ENCODE results near the gene KCNQ5.

Gene KCNQ5

DNA sequence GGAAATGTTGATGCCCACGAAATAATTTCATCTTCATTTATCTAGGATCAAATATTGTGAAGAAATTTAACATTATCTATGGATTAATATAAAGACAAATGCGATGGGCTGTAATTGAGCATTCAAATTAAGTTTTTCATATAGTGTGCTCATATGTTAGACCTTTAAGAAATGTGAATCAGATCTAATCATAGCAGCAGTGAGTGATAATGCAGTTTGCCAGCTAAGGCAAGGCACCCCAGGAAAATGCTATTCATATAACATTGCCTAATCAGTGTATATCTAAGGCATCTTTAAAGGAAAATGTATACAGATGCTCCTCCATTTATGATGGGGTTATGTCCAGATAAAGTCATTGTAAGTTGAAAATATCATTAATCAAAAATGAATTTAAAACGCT lies 135.2 kb downstream of the KCNQ5 start:
- Histone ChIP-seq H3K27me3 (ENCODE audit: low read depth) (no peaks in the 10 kb centered on the region), H3K4me1 (no peaks in the 10 kb centered on the region), H3K36me3 (replicated peaks) (no peaks in the 10 kb centered on the region), H3K9me3 (no peaks in the 10 kb centered on the region), H3K4me3 (no peak overlapping the region)
- DNase-seq (ENCODE audit: low spot score in 2 of 2): no peak
- in situ Hi-C loops (cut with MboI; ENCODE audit: low sequenced_read_pairs): no loop called here

- Histone ChIP-seq H3K9me3 (no peaks in the 10 kb centered on the region), H3K4me3 (no peak overlapping the region), H3K36me3 (replicated peaks) (no peaks in the 10 kb centered on the region), H3K27me3 (ENCODE audit: low read depth) (no peaks in the 10 kb centered on the region), H3K4me1 (no peaks in the 10 kb centered on the region)
- in situ Hi-C loops (cut with MboI; ENCODE audit: low sequenced_read_pairs): no loop called here
- DNase-seq (ENCODE audit: low spot score in 2 of 2): no peak
Measured at GRCh38 chr6:72757926-72758325, 136.1 kb downstream of the KCNQ5 start.

DNA sequence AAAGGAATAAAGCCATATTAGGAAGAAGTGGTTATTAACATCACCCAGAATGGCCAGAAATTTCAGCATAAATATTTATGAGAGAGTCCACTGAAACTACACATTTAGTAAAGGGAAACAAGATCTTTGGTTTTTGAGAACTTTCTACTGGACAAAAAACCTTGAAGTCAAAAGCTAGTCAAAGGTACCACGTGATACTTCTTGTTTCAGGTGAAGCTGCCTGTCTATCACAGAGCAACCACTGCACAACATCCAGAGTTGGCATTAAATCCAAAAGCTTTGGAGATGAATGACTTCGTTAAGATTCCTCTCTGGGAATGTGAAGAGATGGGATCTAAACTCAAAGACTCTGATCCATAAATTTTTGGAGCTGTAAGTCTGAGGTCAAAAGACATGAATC lies 137.0 kb downstream of the KCNQ5 start:
- Histone ChIP-seq H3K36me3 (replicated peaks) (no peaks in the 10 kb centered on the region), H3K4me3 (no peak overlapping the region), H3K27me3 (ENCODE audit: low read depth) (no peaks in the 10 kb centered on the region), H3K4me1 (no peaks in the 10 kb centered on the region), H3K9me3 (no peaks in the 10 kb centered on the region)
- in situ Hi-C loops (cut with MboI; ENCODE audit: low sequenced_read_pairs): no loop called here
- no peak for DNase-seq (ENCODE audit: low spot score in 2 of 2)

DNA sequence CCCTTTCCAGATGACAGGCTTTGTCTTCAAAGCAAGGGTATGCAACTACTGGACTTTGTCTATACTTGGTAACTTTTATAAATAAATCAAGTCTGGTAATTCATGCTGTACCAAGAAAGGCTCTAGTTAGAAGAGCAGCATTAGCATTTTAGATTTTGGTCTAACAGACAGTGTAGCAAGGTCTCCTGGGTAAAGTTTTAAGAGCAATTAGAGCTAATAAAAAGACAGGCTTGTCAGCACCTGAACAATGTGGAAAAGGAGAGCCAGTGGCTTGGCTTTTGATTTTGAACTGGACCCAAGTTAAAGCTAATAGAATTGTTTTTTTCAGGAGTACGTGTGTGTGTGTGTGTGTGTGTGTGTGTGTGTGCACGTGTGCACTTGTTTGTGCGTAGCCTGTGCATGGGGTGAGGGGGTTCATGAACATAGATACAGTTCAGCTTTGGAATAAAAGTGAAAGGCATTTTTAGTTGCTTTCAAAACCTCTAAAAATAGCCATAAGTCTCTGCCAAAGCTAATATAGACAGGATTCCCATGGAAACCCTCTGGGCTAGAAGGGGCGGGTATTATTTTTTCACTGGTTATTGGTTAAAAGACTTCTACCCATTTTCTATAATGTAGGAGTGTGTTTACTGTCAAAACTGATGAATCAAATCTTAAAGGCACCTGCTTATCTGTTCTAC lies 138.4 kb downstream of the KCNQ5 start:
- no peaks in the 10 kb centered on the region for H3K4me1 ChIP-seq
- in situ Hi-C loops (cut with MboI; ENCODE audit: low sequenced_read_pairs): no loop called here
- no peak for DNase-seq (ENCODE audit: low spot score in 2 of 2)
- no peak overlapping the region for H3K4me3 ChIP-seq
- H3K36me3 ChIP-seq (replicated peaks): no peaks in the 10 kb centered on the region
- H3K9me3 ChIP-seq: no peaks in the 10 kb centered on the region
- H3K27me3 ChIP-seq (ENCODE audit: low read depth): no peaks in the 10 kb centered on the region

DNA sequence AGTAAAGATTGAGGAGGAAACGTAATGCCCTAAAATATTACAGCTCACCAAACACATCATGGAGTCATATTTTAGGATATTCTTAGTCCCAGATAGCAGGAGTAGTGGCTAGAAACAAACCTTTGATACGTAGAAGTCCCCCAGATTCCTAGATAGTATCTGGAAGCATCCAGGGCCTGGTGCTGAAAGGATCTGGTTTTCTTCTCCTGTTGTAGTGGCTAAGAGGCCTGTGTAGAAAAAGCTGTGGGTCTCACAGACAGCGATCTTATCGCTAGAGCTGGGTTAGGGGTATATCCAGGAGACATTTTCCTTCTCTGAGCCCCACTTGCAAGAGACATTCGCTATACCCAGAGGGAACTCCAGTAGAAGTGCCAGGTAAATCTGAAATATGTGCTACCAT lies 139.9 kb downstream of the KCNQ5 start:
- Histone ChIP-seq H3K36me3 (replicated peaks) (no peaks in the 10 kb centered on the region), H3K4me3 (no peak overlapping the region), H3K27me3 (ENCODE audit: low read depth) (no peaks in the 10 kb centered on the region), H3K9me3 (no peaks in the 10 kb centered on the region), H3K4me1 (no peaks in the 10 kb centered on the region)
- DNase-seq (ENCODE audit: low spot score in 2 of 2): no peak
- in situ Hi-C loops (cut with MboI; ENCODE audit: low sequenced_read_pairs): no loop called here

GRCh38 chr6:72769459-72770125 lies 147.7 kb downstream of the KCNQ5 start:
- no peaks in the 10 kb centered on the region for H3K4me1 ChIP-seq
- in situ Hi-C loops (cut with MboI; ENCODE audit: low sequenced_read_pairs): no loop called here
- H3K9me3 ChIP-seq: no peaks in the 10 kb centered on the region
- DNase-seq (ENCODE audit: low spot score in 2 of 2): no peak
- no peaks in the 10 kb centered on the region for H3K36me3 ChIP-seq (replicated peaks)
- H3K4me3 ChIP-seq: no peak overlapping the region
- no peaks in the 10 kb centered on the region for H3K27me3 ChIP-seq (ENCODE audit: low read depth)

DNA sequence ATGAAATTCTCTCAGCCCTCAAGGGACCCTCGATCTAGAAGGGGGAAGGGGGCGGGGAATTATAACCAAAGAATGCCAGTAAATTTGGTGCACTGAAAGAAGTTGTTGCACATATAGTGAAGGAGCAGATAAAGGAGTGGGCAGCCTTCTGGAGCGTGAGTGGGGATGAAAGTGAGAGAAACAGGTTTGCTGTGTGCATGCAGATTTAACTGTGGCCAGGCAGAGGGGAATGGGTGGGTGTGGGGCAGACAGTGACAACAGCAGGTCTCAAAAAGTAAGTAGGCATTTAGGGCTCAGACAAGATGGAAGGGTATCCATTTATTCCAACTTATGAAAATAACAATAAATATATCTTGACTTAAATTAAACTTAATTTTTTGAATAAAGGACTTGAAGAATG lies 149.1 kb downstream of the KCNQ5 start:
- no peaks in the 10 kb centered on the region for H3K27me3 ChIP-seq (ENCODE audit: low read depth)
- H3K4me3 ChIP-seq: no peak overlapping the region
- no peaks in the 10 kb centered on the region for H3K9me3 ChIP-seq
- no peaks in the 10 kb centered on the region for H3K36me3 ChIP-seq (replicated peaks)
- H3K4me1 ChIP-seq: no peaks in the 10 kb centered on the region
- in situ Hi-C loops (cut with MboI; ENCODE audit: low sequenced_read_pairs): no loop called here
- DNase-seq (ENCODE audit: low spot score in 2 of 2): no peak

GRCh38 chr6:72776456-72776855 lies 154.6 kb downstream of the KCNQ5 start:
- Histone ChIP-seq H3K4me1 (no peaks in the 10 kb centered on the region), H3K36me3 (replicated peaks) (no peaks in the 10 kb centered on the region), H3K27me3 (ENCODE audit: low read depth) (no peaks in the 10 kb centered on the region), H3K9me3 (no peaks in the 10 kb centered on the region), H3K4me3 (no peak overlapping the region)
- in situ Hi-C loops (cut with MboI; ENCODE audit: low sequenced_read_pairs): no loop called here
- DNase-seq (ENCODE audit: low spot score in 2 of 2): no peak

DNA sequence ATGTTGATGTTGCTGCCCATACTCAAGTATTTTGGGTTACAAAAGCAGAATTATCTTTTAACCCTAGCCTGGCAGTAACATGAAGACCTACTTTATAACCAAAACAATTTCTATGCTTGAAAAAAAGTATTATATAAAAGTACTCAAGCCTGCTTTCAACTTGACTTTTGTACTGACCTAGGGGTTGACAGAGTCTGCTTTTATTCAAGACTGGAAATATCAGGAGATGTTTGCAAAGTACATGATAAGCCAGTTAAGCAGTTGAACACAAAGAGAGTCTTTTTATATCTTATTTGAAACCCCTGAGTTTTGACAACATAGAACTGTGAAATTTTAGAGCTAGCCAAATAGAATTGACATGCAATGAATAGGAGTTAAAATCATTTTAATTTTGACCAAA lies 159.8 kb downstream of the KCNQ5 start:
- H3K4me3 ChIP-seq: no peak overlapping the region
- no peaks in the 10 kb centered on the region for H3K27me3 ChIP-seq (ENCODE audit: low read depth)
- H3K4me1 ChIP-seq: no peaks in the 10 kb centered on the region
- in situ Hi-C loops (cut with MboI; ENCODE audit: low sequenced_read_pairs): no loop called here
- no peaks in the 10 kb centered on the region for H3K36me3 ChIP-seq (replicated peaks)
- DNase-seq (ENCODE audit: low spot score in 2 of 2): no peak
- no peaks in the 10 kb centered on the region for H3K9me3 ChIP-seq

DNA sequence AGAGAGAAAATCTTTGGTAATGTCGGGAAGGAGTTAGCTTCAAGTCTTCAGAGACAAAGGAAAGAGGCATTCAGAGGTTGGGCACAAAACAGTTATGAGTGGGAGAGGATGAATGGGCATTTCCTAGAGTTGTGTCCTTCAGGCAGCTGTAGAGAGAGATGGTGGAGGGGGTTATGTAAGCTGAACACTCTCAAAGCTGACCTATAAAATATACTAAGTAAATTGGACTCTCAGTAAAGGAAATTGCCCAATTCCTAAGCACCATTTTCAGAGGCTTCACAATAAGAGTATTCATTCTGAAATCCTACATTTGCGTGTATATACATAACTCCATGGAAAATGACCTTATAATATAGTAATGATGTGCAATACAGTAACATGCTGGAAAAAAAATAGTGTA lies 161.2 kb downstream of the KCNQ5 start:
- in situ Hi-C loops (cut with MboI; ENCODE audit: low sequenced_read_pairs): no loop called here
- Histone ChIP-seq H3K9me3 (no peaks in the 10 kb centered on the region), H3K36me3 (replicated peaks) (no peaks in the 10 kb centered on the region), H3K4me3 (no peak overlapping the region), H3K27me3 (ENCODE audit: low read depth) (no peaks in the 10 kb centered on the region), H3K4me1 (no peaks in the 10 kb centered on the region)
- no peak for DNase-seq (ENCODE audit: low spot score in 2 of 2)

DNA sequence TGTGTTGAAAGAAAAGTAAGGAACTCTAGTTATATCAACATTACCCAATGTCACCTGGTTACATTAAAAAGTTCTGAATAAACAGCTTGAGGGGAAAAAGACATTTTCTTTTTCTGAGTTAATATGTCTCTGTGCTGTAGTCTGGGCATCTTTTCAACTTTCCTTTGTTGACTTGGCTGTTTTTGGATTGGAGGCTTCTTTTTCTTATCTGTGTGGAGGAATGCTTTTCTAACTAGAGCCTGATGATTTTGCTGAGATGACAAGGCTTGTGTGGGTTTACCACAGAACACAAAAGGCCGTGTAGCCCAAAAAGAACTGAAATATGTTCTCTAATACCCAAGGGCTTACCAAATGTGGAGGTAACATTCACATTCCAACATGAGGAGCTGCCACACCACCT lies 161.8 kb downstream of the KCNQ5 start:
- in situ Hi-C loops (cut with MboI; ENCODE audit: low sequenced_read_pairs): no loop called here
- no peak overlapping the region for H3K4me3 ChIP-seq
- no peaks in the 10 kb centered on the region for H3K4me1 ChIP-seq
- no peaks in the 10 kb centered on the region for H3K36me3 ChIP-seq (replicated peaks)
- no peak for DNase-seq (ENCODE audit: low spot score in 2 of 2)
- no peaks in the 10 kb centered on the region for H3K9me3 ChIP-seq
- no peaks in the 10 kb centered on the region for H3K27me3 ChIP-seq (ENCODE audit: low read depth)

GRCh38 chr6:72784071-72784470 lies 162.2 kb downstream of the KCNQ5 start:
- in situ Hi-C loops (cut with MboI; ENCODE audit: low sequenced_read_pairs): no loop called here
- H3K4me3 ChIP-seq: no peak overlapping the region
- H3K9me3 ChIP-seq: no peaks in the 10 kb centered on the region
- no peaks in the 10 kb centered on the region for H3K36me3 ChIP-seq (replicated peaks)
- no peak for DNase-seq (ENCODE audit: low spot score in 2 of 2)
- no peaks in the 10 kb centered on the region for H3K4me1 ChIP-seq
- no peaks in the 10 kb centered on the region for H3K27me3 ChIP-seq (ENCODE audit: low read depth)

- Histone ChIP-seq H3K4me3 (no peak overlapping the region), H3K27me3 (ENCODE audit: low read depth) (no peaks in the 10 kb centered on the region), H3K4me1 (no peaks in the 10 kb centered on the region), H3K9me3 (no peaks in the 10 kb centered on the region), H3K36me3 (replicated peaks) (no peaks in the 10 kb centered on the region)
- no peak for DNase-seq (ENCODE audit: low spot score in 2 of 2)
- in situ Hi-C loops (cut with MboI; ENCODE audit: low sequenced_read_pairs): no loop called here
Measured at GRCh38 chr6:72784581-72784980, 162.7 kb downstream of the KCNQ5 start.

- no peak for DNase-seq (ENCODE audit: low spot score in 2 of 2)
- Histone ChIP-seq H3K9me3 (no peaks in the 10 kb centered on the region), H3K4me1 (no peaks in the 10 kb centered on the region), H3K27me3 (ENCODE audit: low read depth) (no peaks in the 10 kb centered on the region), H3K4me3 (no peak overlapping the region), H3K36me3 (replicated peaks) (no peaks in the 10 kb centered on the region)
- in situ Hi-C loops (cut with MboI; ENCODE audit: low sequenced_read_pairs): no loop called here
Measured at GRCh38 chr6:72787391-72788031, 165.6 kb downstream of the KCNQ5 start.
